Fibroblast of the conjunctiva (primary cell): ENCODE results near the gene POLD1.

Experiments used
- DNase-seq: peaks from one replicate; pipeline ENCODE4 v3.0.0-alpha.2; 2010; ENCODE audit warnings: low read depth

Gene POLD1

DNA sequence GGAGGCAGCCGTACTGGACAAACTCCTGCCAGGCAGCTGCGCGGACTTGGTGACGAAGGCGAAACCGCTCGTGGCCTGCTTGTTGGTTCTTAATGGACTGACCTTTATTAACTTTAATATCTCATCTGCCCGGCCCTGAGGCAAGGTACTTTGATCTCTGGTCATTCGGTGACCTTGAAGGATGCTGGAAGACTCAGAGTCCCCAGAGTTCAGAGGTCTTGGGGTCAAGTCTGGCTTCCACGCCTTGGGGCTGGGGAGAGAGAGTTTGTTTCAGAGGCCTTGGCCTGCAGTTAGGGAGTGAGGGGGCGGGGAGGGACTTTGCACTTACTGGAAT lies 82.5 kb downstream of the POLD1 start:
- DNase-seq = no peak

DNA sequence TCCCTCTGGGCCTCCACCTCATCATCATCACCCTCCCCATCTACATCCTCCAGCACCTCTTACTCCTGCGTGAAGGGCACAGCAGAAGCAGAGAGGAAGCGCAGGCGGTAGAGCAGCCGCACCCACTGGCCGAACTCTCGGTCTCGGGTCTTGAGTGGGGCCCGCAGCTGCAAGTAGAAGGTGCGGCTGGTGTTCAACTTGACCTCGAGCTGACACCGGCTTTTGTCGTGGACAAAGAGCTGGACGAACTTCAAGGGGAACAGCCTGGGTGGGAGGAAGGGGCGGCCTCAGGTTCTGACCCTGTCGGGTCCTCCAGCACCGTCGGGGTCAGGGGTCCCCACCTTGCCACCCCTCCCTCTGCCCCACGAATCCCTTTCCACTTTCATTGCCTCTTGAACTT lies 83.4 kb downstream of the POLD1 start:
- no peak for DNase-seq
